H1 (cell line): ENCODE results near the gene ARHGDIG.

Experiments used
- CTCF ChIP-seq, 3 experiments: IDR thresholded peaks; 1 replicate in 2 of 3; 2 replicates in 1 of 3; pipeline versions ENCODE4 v1.5.1 to v1.6.1; 2011; ENCODE audit warnings: low read length in 3 of 3, mild to moderate bottlenecking in 3 of 3, inconsistent platforms in 2 of 3, low read depth in 1 of 3, moderate library complexity in 1 of 3; ENCODE audit not compliant: insufficient read depth in 1 of 3; ENCODE audit errors: control extremely low read depth in 1 of 3
- GTF2F1 ChIP-seq: IDR thresholded peaks from 2 replicates; pipeline ENCODE4 v1.6.1; 2012; ENCODE audit warnings: low read depth, low read length, improper control_type of control experiment, borderline replicate concordance
- SUZ12 ChIP-seq: fragments of 200-600 bp; sonication (generic); IDR thresholded peaks from 2 replicates; pipeline ENCODE4 v1.6.1; 2012; ENCODE audit warnings: mild to moderate bottlenecking, inconsistent platforms, low read length, moderate library complexity, mixed read lengths
- TAF1 ChIP-seq: IDR thresholded peaks from 2 replicates; pipeline ENCODE4 v1.6.1; 2011; ENCODE audit warnings: mild to moderate bottlenecking, low read depth, low read length

GRCh38 chr16:263944-264343 lies 16.4 kb upstream of the ARHGDIG start:
- TF ChIP-seq SUZ12 (no peak), TAF1 (no peak), CTCF (IDR thresholded peaks at IDR 0.05; ENCODE audit: control extremely low read depth in 1 of 3, insufficient read depth in 1 of 3, low read depth in 1 of 3, low read length in 3 of 3) (no peak), GTF2F1 (no peak)
